GM19099 (cell line): Measurements from ENCODE around the gene ELMO3.
A peak's percentile ranks its signal among the peaks of the same experiment; 100 is the strongest.

Experiments
- POLR2A ChIP-seq: IDR thresholded peaks from 3 replicates; pipeline ENCODE4 v1.6.1; 2011; ENCODE audit warnings: low read depth; ENCODE audit not compliant: insufficient read length; ENCODE audit errors: extremely low read depth

The ELMO3 gene

GRCh38 chr16:67158637-67159600, 40.0 kb upstream of the ELMO3 start:
- TF ChIP-seq POLR2A: peak; percentile 48

- no peak for TF ChIP-seq POLR2A
Measured at GRCh38 chr16:67161595-67162058, 37.3 kb upstream of the ELMO3 start.

GRCh38 chr16:67162506-67163163, 36.3 kb upstream of the ELMO3 start:
- no peak for TF ChIP-seq POLR2A

- TF ChIP-seq POLR2A: no peak
Measured at GRCh38 chr16:67163164-67163998, 35.5 kb upstream of the ELMO3 start.

GRCh38 chr16:67163999-67164558, 34.9 kb upstream of the ELMO3 start:
- no peak for TF ChIP-seq POLR2A

- TF ChIP-seq POLR2A: no peak
Measured at GRCh38 chr16:67164599-67165061, 34.3 kb upstream of the ELMO3 start, which contains the start of gene HSF4. Gene HSF4, plus strand, starts transcription at chr16:67164745. Its CDS starts 67 bp downstream, at chr16:67164812.

- TF ChIP-seq POLR2A: no peak
Measured at GRCh38 chr16:67165121-67166078, 33.5 kb upstream of the ELMO3 start.

- TF ChIP-seq POLR2A: no peak
Measured at GRCh38 chr16:67166110-67166547, 32.8 kb upstream of the ELMO3 start.

- TF ChIP-seq POLR2A: no peak
Measured at GRCh38 chr16:67166598-67167168, 32.2 kb upstream of the ELMO3 start.

- no peak for TF ChIP-seq POLR2A
Measured at GRCh38 chr16:67167588-67167987, 31.3 kb upstream of the ELMO3 start.

- TF ChIP-seq POLR2A: no peak
Measured at GRCh38 chr16:67169011-67169451, 29.9 kb upstream of the ELMO3 start.

- no peak for TF ChIP-seq POLR2A
Measured at GRCh38 chr16:67169642-67170167, 29.2 kb upstream of the ELMO3 start.
